AG20443 (cell line): ENCODE data around the gene TBC1D16.

Experiments used
- DNase-seq: peaks from one replicate; pipeline ENCODE4 v3.0.0; 2012; ENCODE audit warnings: low spot score, mixed read lengths

The TBC1D16 gene

DNA sequence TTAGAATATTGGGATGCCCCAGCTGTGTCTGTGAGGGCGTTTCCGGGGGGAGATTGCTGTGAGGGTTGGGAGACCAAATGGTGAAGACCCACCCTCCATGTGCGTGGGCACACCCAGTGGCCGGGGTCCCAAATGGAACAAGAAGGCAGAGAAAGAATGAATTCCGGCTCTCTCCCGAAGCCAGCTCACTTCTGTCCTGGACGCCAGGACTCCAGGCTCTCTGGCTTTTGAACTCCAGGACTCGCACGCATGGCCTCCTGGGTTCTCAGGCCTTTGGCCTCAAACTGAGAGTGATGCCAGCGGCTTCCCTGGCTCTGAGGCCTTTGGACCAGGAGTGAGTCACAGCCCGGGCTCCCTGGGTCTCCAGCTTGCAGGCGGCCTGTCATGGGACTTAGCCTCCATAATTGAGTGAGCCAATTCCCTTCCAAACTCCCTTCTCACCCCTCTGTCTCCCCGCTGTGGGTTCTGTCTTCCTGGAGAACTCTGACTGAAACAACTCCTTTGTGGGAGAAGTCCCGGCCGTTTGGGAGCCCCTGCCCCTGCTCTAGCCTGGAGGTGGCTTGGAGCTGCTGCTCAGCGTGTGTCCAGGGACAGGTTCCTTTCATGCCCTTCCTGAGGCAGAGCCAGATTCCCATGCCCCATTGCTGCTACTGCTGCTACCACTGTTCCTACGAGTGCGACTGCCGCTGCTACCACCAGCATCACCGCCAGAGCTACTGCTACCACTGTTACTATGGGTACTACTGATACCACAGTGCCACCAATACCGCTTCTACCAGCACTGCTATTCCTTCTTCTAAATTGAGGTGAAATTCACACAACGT, 146.6 kb downstream of the TBC1D16 start:
- no peak for DNase-seq

DNA sequence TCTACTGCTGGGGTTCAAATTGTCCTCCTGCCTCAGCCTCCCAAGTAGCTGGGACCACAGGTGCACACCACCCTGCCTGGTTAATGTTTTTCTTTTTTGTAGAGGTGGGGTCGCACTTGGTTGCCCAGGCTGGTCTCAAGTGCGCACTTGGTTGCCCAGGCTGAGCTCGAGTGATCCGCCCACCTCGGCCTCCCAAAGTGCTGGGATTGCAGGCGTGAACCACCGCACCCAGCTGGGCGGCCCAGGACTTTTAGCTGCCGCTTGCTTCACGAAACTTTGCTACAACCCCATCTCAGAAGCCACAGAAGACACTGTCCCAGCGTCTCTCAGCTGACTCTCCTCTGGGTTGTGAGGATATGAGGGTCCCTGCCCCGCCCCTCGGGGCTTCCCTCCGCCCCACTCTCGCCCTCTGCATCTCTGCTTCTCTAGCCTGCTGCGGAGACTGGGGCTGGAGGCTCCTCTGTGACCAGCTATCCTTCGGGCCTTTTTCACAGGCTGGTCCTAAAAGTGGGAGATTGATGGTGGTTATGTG, 147.6 kb downstream of the TBC1D16 start:
- DNase-seq, result no peak

DNA sequence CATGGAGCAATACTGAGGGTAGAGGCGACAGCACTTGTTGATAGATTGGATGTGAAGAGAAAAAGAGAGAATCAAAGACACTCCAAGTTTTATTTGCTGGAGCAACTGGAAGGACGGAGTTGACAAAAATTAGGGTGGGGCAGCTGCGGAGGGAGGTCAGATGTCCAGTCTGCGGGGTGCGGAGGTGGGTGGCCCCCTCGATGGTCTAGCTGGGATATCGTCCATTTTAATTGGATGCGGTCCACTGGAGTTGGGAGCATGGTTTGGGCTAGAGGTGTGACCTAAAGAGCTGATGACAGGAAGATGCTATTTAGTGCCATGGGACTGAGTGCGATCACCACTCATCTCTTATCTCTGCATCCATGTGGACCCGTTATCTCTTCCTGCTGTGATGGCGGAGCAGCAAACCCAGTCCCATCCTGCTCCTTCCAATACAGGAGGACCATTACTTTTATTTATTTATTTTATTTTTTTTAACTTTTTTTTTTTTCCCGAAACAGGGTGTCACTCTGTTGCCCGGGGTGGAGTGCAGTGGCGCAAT, 148.2 kb downstream of the TBC1D16 start:
- no peak for DNase-seq

DNA sequence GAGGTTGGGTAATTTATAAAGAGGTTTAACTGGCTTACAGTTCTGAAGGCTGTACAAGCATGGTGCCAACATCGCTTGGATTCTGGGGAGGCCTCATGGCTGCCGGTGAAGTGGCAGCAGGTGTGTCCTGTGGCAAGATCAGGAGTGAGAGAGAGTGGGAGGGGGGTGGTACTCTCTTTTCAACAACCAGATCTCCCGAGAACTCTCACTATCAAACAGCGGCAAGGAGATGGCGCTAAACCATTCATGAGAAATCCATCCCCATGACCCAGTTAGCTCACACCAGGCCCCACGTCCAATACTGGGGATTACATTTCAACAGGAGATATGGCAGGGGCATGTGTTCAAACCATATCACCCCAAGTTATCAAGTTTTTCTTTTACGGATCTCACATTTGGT, 152.5 kb downstream of the TBC1D16 start:
- no peak for DNase-seq
